Measurements from ENCODE around the gene DAAM1. TPM values are rescaled to one million over a fixed set of nuclear protein-coding genes. Genes with fewer than 3 reads are reported as not detected.

DAAM1 gene
- total RNA-seq, 1 donor from 2014 or later: 38.0 TPM

- no peaks in the 10 kb centered on the region for H3K4me1 ChIP-seq (ENCODE audit: insufficient read depth, low read length)
- H3K27me3 ChIP-seq (ENCODE audit: insufficient read depth, low read length): no peaks in the 10 kb centered on the region
- Mint-ChIP-seq H3K4me1 (ENCODE audit: low read depth, unreplicated experiment) (peaks cover 8% of the 10 kb centered on the region), H3K36me3 (ENCODE audit: low read depth, unreplicated experiment) (peaks cover 3% of the 10 kb centered on the region), H3K27ac (ENCODE audit: unreplicated experiment) (no peak overlapping the region), H3K27me3 (ENCODE audit: low read depth, unreplicated experiment) (no peaks in the 10 kb centered on the region), H3K4me3 (ENCODE audit: unreplicated experiment) (no peak overlapping the region), H3K9me3 (ENCODE audit: unreplicated experiment) (no peaks in the 10 kb centered on the region)
- H3K36me3 ChIP-seq (ENCODE audit: insufficient read depth, low read length): no peaks in the 10 kb centered on the region
- peaks cover 38% of the 10 kb centered on the region for H3K79me2 ChIP-seq (ENCODE audit: insufficient read depth, low read length)
- no peak overlapping the region for H3K4me3 ChIP-seq (ENCODE audit: insufficient read depth, low read depth, low read length)
- no peak for TF ChIP-seq EZH2 (IDR thresholded peaks at IDR 0.05; ENCODE audit: insufficient read depth, low read length)
- TF ChIP-seq, protein P1, sequence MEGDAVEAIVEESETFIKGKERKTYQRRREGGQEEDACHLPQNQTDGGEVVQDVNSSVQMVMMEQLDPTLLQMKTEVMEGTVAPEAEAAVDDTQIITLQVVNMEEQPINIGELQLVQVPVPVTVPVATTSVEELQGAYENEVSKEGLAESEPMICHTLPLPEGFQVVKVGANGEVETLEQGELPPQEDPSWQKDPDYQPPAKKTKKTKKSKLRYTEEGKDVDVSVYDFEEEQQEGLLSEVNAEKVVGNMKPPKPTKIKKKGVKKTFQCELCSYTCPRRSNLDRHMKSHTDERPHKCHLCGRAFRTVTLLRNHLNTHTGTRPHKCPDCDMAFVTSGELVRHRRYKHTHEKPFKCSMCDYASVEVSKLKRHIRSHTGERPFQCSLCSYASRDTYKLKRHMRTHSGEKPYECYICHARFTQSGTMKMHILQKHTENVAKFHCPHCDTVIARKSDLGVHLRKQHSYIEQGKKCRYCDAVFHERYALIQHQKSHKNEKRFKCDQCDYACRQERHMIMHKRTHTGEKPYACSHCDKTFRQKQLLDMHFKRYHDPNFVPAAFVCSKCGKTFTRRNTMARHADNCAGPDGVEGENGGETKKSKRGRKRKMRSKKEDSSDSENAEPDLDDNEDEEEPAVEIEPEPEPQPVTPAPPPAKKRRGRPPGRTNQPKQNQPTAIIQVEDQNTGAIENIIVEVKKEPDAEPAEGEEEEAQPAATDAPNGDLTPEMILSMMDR (IDR thresholded peaks at IDR 0.05; ENCODE audit: insufficient read depth, low read depth, low read length): no peak
- no peaks in the 10 kb centered on the region for H3K9me3 ChIP-seq (ENCODE audit: insufficient read depth, low read depth, low read length)
- FAIRE-seq (no peak), DNase-seq (ENCODE audit: low read depth) (no peak)
- H3K4me2 ChIP-seq (ENCODE audit: low read length): no peak overlapping the region
- no peak overlapping the region for H3K27ac ChIP-seq (ENCODE audit: low read depth, low read length)
- peaks cover 33% of the 10 kb centered on the region for H4K20me1 ChIP-seq (ENCODE audit: insufficient read depth, low read length)
- H3K9ac ChIP-seq (ENCODE audit: low read length): no peak overlapping the region
- H2AFZ ChIP-seq (ENCODE audit: low read depth, low read length): no peak overlapping the region
Measured at GRCh38 chr14:59244581-59244980, 56.1 kb downstream of the DAAM1 start.

DNA sequence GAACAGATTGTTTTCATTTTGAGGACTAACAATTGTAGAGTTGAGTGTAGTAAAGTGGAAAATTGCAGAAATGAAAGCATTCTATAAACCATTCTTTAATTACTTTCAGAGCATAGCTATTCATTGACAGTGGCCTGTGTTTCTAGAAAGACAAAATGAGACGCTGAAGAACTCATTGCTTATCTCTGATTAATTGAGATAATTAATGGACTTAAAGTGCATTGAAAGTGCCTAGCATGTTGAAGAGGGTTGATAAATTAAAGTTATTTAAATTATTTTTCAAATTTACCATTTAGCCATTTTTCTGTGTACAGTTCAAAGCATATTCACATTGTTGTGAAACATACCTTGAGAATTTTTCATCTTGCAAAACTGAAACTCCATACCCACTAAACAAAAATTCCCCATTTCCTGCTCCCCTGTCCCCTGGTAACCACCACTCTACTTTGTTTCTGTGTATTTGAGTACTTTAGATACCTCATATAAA lies 57.4 kb downstream of the DAAM1 start:
- H3K9ac ChIP-seq (ENCODE audit: low read length): no peak overlapping the region
- H3K4me3 ChIP-seq (ENCODE audit: insufficient read depth, low read depth, low read length): no peak overlapping the region
- Mint-ChIP-seq H3K27ac (ENCODE audit: unreplicated experiment) (no peak overlapping the region), H3K4me3 (ENCODE audit: unreplicated experiment) (no peak overlapping the region), H3K27me3 (ENCODE audit: low read depth, unreplicated experiment) (no peaks in the 10 kb centered on the region), H3K36me3 (ENCODE audit: low read depth, unreplicated experiment) (peaks cover 3% of the 10 kb centered on the region), H3K9me3 (ENCODE audit: unreplicated experiment) (no peaks in the 10 kb centered on the region), H3K4me1 (ENCODE audit: low read depth, unreplicated experiment) (peaks cover 8% of the 10 kb centered on the region)
- no peak overlapping the region for H2AFZ ChIP-seq (ENCODE audit: low read depth, low read length)
- H3K27me3 ChIP-seq (ENCODE audit: insufficient read depth, low read length): no peaks in the 10 kb centered on the region
- no peak overlapping the region for H3K4me2 ChIP-seq (ENCODE audit: low read length)
- TF ChIP-seq, protein P1 (IDR thresholded peaks at IDR 0.05; ENCODE audit: insufficient read depth, low read depth, low read length): no peak
- no peak for TF ChIP-seq EZH2 (IDR thresholded peaks at IDR 0.05; ENCODE audit: insufficient read depth, low read length)
- H3K79me2 ChIP-seq (ENCODE audit: insufficient read depth, low read length): peaks cover 26% of the 10 kb centered on the region
- peaks cover 25% of the 10 kb centered on the region for H4K20me1 ChIP-seq (ENCODE audit: insufficient read depth, low read length)
- H3K9me3 ChIP-seq (ENCODE audit: insufficient read depth, low read depth, low read length): no peaks in the 10 kb centered on the region
- H3K4me1 ChIP-seq (ENCODE audit: insufficient read depth, low read length): no peaks in the 10 kb centered on the region
- H3K36me3 ChIP-seq (ENCODE audit: insufficient read depth, low read length): no peaks in the 10 kb centered on the region
- no peak overlapping the region for H3K27ac ChIP-seq (ENCODE audit: low read depth, low read length)
- no peak for DNase-seq (ENCODE audit: low read depth)
- FAIRE-seq: peak; percentile 17

DNA sequence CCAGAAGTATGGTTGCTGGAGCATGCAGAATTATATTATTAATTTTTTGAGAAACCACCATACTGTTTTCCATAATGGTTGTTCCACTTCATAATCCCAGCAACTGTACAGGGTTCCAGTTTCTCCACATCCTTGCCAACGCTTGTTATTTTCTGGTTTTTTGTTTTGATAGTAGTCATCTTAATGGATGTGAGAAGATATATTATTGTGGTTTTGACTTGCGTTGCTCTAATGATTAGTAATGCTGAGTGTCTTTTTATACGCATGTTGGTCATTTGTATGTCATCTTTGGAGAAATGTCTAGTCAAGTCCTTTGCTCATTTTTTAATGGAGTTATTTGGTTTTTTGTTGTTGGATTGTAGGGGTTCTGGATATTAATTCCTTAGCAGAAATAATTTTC lies 58.1 kb downstream of the DAAM1 start:
- TF ChIP-seq, protein P1 (IDR thresholded peaks at IDR 0.05; ENCODE audit: insufficient read depth, low read depth, low read length): no peak
- no peak for TF ChIP-seq EZH2 (IDR thresholded peaks at IDR 0.05; ENCODE audit: insufficient read depth, low read length)
- H3K4me1 Mint-ChIP-seq (ENCODE audit: low read depth, unreplicated experiment): peaks cover 8% of the 10 kb centered on the region
- DNase-seq (ENCODE audit: low read depth): peak; percentile 50
- no peaks in the 10 kb centered on the region for H3K27me3 Mint-ChIP-seq (ENCODE audit: low read depth, unreplicated experiment)
- Histone ChIP-seq H3K27me3 (ENCODE audit: insufficient read depth, low read length) (no peaks in the 10 kb centered on the region), H3K79me2 (ENCODE audit: insufficient read depth, low read length) (peaks cover 28% of the 10 kb centered on the region), H3K4me2 (ENCODE audit: low read length) (no peak overlapping the region), H3K27ac (ENCODE audit: low read depth, low read length) (no peak overlapping the region), H4K20me1 (ENCODE audit: insufficient read depth, low read length) (peaks cover 31% of the 10 kb centered on the region), H3K4me1 (ENCODE audit: insufficient read depth, low read length) (no peaks in the 10 kb centered on the region), H3K9me3 (ENCODE audit: insufficient read depth, low read depth, low read length) (no peaks in the 10 kb centered on the region), H3K4me3 (ENCODE audit: insufficient read depth, low read depth, low read length) (no peak overlapping the region), H3K9ac (ENCODE audit: low read length) (no peak overlapping the region), H3K36me3 (ENCODE audit: insufficient read depth, low read length) (no peaks in the 10 kb centered on the region), H2AFZ (ENCODE audit: low read depth, low read length) (no peak overlapping the region)
- H3K36me3 Mint-ChIP-seq (ENCODE audit: low read depth, unreplicated experiment): peaks cover 3% of the 10 kb centered on the region
- no peak overlapping the region for H3K4me3 Mint-ChIP-seq (ENCODE audit: unreplicated experiment)
- H3K27ac Mint-ChIP-seq (ENCODE audit: unreplicated experiment): no peak overlapping the region
- no peaks in the 10 kb centered on the region for H3K9me3 Mint-ChIP-seq (ENCODE audit: unreplicated experiment)
- peak; percentile 65 for FAIRE-seq

Measured in astrocyte (in vitro differentiated cells and primary cell).